Fibroblast of skin of left biceps (primary cell): ENCODE results near the gene WBP1L.
"Not testable (repeated sequence)": the region's sequence is repeated elsewhere in the genome, so short reads cannot be mapped to it uniquely, and the experiment has no call there.

Source experiments
- DNase-seq, 2 experiments: peaks; one replicate each; pipeline ENCODE4 v3.0.0-alpha.2; 2013; ENCODE audit warnings: low read depth in 2 of 2

Gene WBP1L

GRCh38 chr10:102743588-102744373 is at the start of gene WBP1L:
Gene WBP1L (plus strand): TSS chr10:102743948. CDS start chr10:102744054, 106 bp downstream.
- DNase-seq = peak; percentile 99

GRCh38 chr10:102695401-102695800 is 48.3 kb upstream of the WBP1L start:
- not testable (repeated sequence) for DNase-seq

GRCh38 chr10:102696736-102697135 is 47.0 kb upstream of the WBP1L start:
- DNase-seq = no peak

DNA sequence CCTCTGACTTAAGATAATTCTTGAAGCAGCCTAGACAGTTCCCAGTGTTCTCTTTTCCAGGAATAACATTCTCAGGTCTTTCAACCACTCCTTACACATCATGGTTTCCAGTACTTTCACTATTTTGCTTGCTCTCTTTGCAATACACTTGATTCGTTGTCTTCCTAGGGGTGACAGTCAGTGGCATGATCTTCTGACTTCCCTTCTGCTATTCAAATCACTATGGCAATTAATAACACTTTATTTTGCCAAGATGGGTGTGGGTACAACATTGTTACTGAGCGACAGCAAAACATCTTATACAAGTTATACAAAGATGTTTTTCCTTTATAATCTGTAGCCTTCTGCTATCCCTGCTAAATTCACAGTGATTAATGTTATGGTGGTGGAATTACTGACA is 44.9 kb upstream of the WBP1L start:
- no peak for DNase-seq

DNA sequence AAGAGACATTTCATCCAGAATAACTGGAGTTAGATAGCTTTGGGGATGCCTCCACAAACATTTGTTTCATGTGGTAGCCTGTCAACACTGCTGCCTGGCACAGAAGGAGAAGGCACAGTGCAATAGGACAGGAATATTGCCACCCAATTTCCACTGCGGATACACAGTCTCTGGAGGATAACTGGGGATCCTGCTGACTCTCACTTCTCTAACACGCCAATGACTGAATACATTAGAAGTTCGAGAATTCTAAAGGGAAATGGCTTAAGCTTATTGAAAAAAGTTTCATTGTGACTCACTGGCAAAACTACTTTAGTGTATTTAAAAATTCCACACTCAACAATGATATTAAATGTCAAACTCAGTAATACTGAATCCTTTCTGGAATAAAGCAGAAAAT is 42.5 kb upstream of the WBP1L start:
- DNase-seq = no peak

- DNase-seq = no peak
Measured at GRCh38 chr10:102701796-102702195, 42.0 kb upstream of the WBP1L start.

- no peak for DNase-seq
Measured at GRCh38 chr10:102702742-102703141, 41.0 kb upstream of the WBP1L start.

GRCh38 chr10:102704915-102705314 is 38.8 kb upstream of the WBP1L start:
- DNase-seq = peak; percentile 60 to 62

DNA sequence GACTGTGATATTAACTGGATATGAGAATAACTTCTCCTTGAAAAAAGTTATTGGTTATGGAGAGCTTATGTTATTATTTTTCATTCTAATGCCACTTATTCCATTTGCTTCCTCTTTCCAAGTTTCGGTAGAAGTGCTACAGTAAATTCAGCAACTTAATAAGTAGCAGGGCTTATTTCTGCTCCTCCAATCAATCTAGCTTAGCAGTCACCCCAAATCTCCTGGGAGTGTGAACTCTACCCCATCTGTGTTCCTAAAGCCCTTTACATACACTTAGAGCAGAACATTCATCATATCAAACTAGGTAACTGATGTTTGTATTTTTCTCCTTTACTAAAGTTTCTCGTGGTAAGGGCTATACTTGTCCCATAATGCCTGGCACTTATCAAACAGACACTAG is 38.2 kb upstream of the WBP1L start:
- DNase-seq = no peak

GRCh38 chr10:102710609-102711008 is 33.1 kb upstream of the WBP1L start:
- DNase-seq = peak in 1 of 2 experiments; percentile 33

DNA sequence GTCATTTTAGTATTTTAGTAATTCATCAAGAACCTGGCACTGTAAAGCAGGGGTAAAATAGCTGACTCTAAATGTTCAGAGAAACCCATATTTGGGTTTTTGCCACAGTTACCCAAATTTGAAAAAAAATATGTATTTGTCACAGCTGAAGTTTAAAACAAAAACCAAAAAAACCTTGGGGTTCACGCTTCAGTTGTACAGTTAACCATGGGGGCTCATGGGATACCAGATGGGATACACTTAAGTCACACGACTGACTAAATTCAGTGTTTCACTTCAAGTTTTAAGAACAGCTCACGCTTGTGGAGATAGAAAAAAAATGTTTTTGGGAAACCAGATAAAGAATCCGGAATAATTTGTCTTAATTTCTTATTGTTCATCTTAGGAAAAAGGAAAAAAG is 31.7 kb upstream of the WBP1L start:
- DNase-seq = no peak

- no peak for DNase-seq
Measured at GRCh38 chr10:102712843-102713538, 30.8 kb upstream of the WBP1L start.

GRCh38 chr10:102713539-102713813 is 30.3 kb upstream of the WBP1L start:
- no peak for DNase-seq

- DNase-seq = peak; percentile 97 to 98
Measured at GRCh38 chr10:102713814-102714620, 29.7 kb upstream of the WBP1L start, which contains the start of gene ARL3. Gene ARL3 (minus strand): TSS chr10:102714397. CDS start chr10:102714275, 122 bp downstream.

- DNase-seq = no peak
Measured at GRCh38 chr10:102714621-102715455, 28.9 kb upstream of the WBP1L start, which contains the start of gene SFXN2. Gene SFXN2 (plus strand): TSS chr10:102714636. CDS start chr10:102726637, 12,001 bp downstream.

DNA sequence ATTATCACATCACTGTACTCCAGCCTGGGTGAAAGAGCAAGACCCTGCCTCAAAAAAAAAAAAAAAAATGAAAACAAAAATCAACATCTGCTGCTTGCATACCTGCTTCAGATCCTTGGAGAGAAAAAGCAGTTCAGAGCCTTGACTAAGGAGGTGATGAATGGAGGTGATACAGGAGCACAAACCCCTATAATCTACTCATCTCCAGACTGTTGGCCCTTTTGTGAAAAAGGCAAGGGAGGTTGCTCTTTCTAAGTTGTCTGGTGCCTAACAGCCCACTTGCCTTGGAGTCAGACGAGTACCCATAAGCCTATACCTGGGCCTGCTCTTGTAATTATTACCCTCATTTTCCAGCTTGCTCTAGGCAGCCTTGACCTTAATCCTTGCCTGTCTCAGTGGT is 27.9 kb upstream of the WBP1L start:
- DNase-seq = no peak

DNA sequence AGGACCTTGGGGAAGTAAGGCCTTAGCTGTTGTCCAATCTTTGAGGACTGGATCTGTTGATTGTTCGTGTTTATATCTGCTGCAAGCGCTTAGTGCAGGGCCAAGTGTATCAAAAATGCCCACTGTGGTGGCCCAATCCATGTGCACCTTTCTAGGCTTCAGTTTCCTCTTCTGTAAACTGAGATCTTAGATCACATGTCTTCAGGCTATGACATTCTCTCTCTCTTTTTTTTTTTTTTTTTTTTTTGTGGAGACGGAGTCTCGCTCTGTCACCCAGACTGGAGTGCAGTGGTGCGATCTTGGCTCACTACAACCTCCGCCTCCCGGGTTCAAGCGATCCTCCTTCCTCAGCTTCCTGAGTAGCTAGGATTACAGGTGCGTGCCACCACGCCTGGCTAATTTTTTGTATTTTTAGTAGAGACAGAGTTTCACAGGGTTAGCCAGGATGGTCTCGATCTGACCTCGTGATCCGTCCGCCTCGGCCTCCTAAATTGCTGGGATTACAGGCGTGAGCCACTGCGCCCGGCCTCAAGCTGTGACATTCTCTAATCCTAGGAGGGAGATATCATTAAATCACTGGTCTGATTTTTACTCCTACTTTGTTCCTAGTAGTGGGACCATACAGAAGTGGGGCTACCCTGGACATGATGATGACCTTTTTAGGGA is 26.7 kb upstream of the WBP1L start:
- not testable (repeated sequence) for DNase-seq

- no peak for DNase-seq
Measured at GRCh38 chr10:102718220-102718619, 25.5 kb upstream of the WBP1L start.

GRCh38 chr10:102720337-102720736 is 23.4 kb upstream of the WBP1L start:
- DNase-seq = no peak

GRCh38 chr10:102720775-102721301 is 22.9 kb upstream of the WBP1L start:
- DNase-seq = no peak

- DNase-seq = no peak
Measured at GRCh38 chr10:102721954-102722353, 21.8 kb upstream of the WBP1L start.
